Measurements from ENCODE around the gene MYLK.

The MYLK gene

GRCh38 chr3:123854905-123855304 lies 29.2 kb downstream of the MYLK start:
- peaks cover 9% of the 10 kb centered on the region for H3K27me3 Mint-ChIP-seq
- H3K36me3 Mint-ChIP-seq, result peaks cover 1% of the 10 kb centered on the region
- H3K9me3 Mint-ChIP-seq, result peaks cover 7% of the 10 kb centered on the region
- H3K4me1 Mint-ChIP-seq, result no peaks in the 10 kb centered on the region
- H3K27ac Mint-ChIP-seq, result no peak overlapping the region
- H3K4me3 Mint-ChIP-seq, result no peak overlapping the region

DNA sequence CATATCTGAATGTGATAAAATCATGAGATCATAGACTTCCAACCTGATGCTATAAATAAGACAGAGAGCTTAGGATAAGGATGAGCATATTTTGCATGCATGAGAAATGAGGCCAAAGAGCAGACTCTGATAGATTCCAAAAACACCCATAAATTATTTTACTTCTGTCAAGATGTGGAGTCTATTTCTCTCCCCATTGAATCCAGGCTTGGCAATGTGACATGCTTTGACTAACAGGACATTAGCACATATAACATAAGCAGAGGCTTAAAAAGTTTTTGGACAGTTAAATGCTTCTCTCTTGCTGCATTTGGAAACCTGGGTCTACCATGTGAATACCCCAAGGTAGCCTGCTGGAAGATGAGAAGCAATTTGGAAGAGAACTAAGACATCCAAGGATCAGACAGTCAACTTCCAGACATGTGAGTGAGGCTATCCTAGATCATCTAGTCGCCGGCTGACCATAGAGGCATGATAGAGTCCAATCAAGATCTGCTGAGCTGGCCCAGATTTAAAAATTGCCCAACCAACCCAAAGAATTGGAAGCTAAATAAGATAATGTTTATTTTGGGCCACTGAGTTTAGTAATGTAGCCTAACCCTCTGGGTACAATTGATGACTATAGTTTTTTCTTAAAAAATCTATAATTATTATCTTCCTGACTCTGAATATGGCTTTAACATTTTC lies 30.3 kb downstream of the MYLK start:
- H3K27ac Mint-ChIP-seq, result no peak overlapping the region
- peaks cover 9% of the 10 kb centered on the region for H3K27me3 Mint-ChIP-seq
- peaks cover 1% of the 10 kb centered on the region for H3K36me3 Mint-ChIP-seq
- no peak overlapping the region for H3K4me3 Mint-ChIP-seq
- H3K4me1 Mint-ChIP-seq, result no peaks in the 10 kb centered on the region
- peaks cover 7% of the 10 kb centered on the region for H3K9me3 Mint-ChIP-seq

DNA sequence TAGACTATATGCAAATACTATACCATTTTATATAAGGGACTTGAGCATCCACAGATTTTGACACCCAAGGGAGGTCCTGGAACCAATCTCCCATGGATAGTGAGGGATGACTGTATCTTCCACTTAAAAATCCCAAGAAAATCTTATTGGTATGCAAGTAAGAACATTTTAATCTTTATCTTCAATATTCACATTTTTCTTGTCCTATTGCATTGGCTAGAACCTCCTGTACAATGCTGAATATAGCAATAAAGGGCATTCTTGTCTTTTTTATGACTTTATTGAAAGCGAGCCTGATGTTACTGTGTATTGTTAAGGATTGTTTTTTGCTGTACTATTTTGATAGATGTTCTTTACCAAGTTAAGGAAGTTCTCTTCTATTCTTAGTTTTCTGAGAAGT lies 36.9 kb downstream of the MYLK start:
- H3K4me3 Mint-ChIP-seq, result no peak overlapping the region
- no peaks in the 10 kb centered on the region for H3K36me3 Mint-ChIP-seq
- peaks cover 6% of the 10 kb centered on the region for H3K9me3 Mint-ChIP-seq
- no peak overlapping the region for H3K27ac Mint-ChIP-seq
- no peaks in the 10 kb centered on the region for H3K27me3 Mint-ChIP-seq
- H3K4me1 Mint-ChIP-seq, result no peaks in the 10 kb centered on the region

- H3K4me3 Mint-ChIP-seq, result no peak overlapping the region
- H3K9me3 Mint-ChIP-seq, result peaks cover 19% of the 10 kb centered on the region
- no peaks in the 10 kb centered on the region for H3K4me1 Mint-ChIP-seq
- H3K27ac Mint-ChIP-seq, result no peak overlapping the region
- no peaks in the 10 kb centered on the region for H3K27me3 Mint-ChIP-seq
- no peaks in the 10 kb centered on the region for H3K36me3 Mint-ChIP-seq
Measured at GRCh38 chr3:123843668-123844067, 40.5 kb downstream of the MYLK start.

- no peak overlapping the region for H3K27ac Mint-ChIP-seq
Measured at GRCh38 chr3:123842711-123843110, 41.4 kb downstream of the MYLK start.

GRCh38 chr3:123841476-123842238 lies 42.5 kb downstream of the MYLK start:
- no peaks in the 10 kb centered on the region for H3K27me3 Mint-ChIP-seq
- H3K9me3 Mint-ChIP-seq, result peaks cover 19% of the 10 kb centered on the region
- H3K4me3 Mint-ChIP-seq, result no peak overlapping the region
- no peak overlapping the region for H3K27ac Mint-ChIP-seq
- no peaks in the 10 kb centered on the region for H3K4me1 Mint-ChIP-seq
- H3K36me3 Mint-ChIP-seq, result no peaks in the 10 kb centered on the region

More at GRCh38 chr3:123842711-123843110, 41.4 kb downstream of the MYLK start:
- no peaks in the 10 kb centered on the region for H3K27me3 Mint-ChIP-seq
- H3K4me1 Mint-ChIP-seq, result no peaks in the 10 kb centered on the region
- H3K36me3 Mint-ChIP-seq, result no peaks in the 10 kb centered on the region
- peaks cover 19% of the 10 kb centered on the region for H3K9me3 Mint-ChIP-seq
- H3K4me3 Mint-ChIP-seq, result no peak overlapping the region

DNA sequence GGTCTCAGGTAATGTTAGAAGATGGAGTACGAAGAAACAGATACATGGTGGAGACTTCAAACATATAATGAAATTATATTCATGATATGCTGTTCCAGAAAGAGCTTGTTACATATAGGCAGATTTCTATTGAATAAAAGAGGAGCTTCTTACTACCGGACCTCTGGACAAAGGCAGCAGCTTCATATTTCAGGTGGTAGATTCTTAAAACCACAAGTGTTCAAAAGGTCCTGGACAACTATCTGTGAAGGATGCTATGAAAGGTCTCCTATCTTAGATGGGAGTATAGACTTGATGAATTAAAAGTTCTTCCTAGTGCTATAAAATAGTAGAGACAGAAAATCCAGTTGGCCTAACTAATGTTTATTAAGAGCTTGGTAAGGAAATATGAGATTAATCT lies 43.2 kb downstream of the MYLK start:
- Mint-ChIP-seq H3K27ac (no peak overlapping the region), H3K9me3 (peaks cover 23% of the 10 kb centered on the region), H3K4me3 (no peak overlapping the region), H3K4me1 (no peaks in the 10 kb centered on the region), H3K36me3 (no peaks in the 10 kb centered on the region), H3K27me3 (no peaks in the 10 kb centered on the region)

DNA sequence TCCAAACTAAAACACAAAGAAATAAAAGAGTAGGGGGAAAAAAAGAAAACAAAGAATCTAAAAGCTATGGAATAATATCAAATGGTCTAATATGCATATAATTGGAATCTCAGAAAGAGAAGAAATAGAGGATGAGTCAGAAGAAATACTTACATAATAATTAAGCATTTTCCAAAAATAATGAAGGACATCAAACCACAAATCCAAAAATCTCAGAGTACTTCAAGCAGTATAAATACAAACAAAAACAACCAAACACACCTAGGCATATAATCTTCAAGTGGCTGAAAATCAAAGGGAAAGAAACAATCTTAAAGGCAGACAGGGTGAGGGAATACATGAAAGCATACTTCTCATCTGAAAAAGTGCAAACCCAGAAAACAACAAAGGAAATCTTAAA lies 46.3 kb downstream of the MYLK start:
- H3K27ac Mint-ChIP-seq, result no peak overlapping the region
- H3K4me3 Mint-ChIP-seq, result no peak overlapping the region
- H3K27me3 Mint-ChIP-seq, result peaks cover 6% of the 10 kb centered on the region
- H3K36me3 Mint-ChIP-seq, result no peaks in the 10 kb centered on the region
- no peaks in the 10 kb centered on the region for H3K4me1 Mint-ChIP-seq
- peaks cover 23% of the 10 kb centered on the region for H3K9me3 Mint-ChIP-seq

GRCh38 chr3:123834631-123835030 lies 49.5 kb downstream of the MYLK start:
- H3K27ac Mint-ChIP-seq, result no peak overlapping the region
- peaks cover 9% of the 10 kb centered on the region for H3K27me3 Mint-ChIP-seq
- no peaks in the 10 kb centered on the region for H3K4me1 Mint-ChIP-seq
- peaks cover 11% of the 10 kb centered on the region for H3K9me3 Mint-ChIP-seq
- no peaks in the 10 kb centered on the region for H3K36me3 Mint-ChIP-seq
- H3K4me3 Mint-ChIP-seq, result no peak overlapping the region

DNA sequence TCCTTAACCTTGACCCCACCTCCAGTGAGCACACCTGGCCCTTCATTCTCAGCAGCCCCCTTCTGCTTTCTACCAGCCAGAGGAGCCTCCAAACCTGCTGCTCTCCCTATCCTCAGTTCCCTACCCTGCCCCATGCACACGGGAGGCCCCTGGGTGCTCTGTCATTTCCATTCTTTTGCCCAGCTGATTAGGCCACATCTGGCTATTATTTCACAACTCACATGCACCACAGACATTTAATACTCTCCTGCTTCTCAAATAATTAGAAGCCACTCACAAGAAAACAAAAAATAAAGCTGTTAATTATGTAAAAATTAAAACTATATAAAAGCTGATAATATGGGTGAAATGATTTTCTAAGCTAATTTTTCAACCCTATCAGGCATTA lies 50.7 kb downstream of the MYLK start:
- peaks cover 3% of the 10 kb centered on the region for H3K36me3 Mint-ChIP-seq
- no peaks in the 10 kb centered on the region for H3K4me1 Mint-ChIP-seq
- H3K27me3 Mint-ChIP-seq, result peaks cover 9% of the 10 kb centered on the region
- no peak overlapping the region for H3K27ac Mint-ChIP-seq
- H3K4me3 Mint-ChIP-seq, result no peak overlapping the region
- peaks cover 12% of the 10 kb centered on the region for H3K9me3 Mint-ChIP-seq

- peaks cover 4% of the 10 kb centered on the region for H3K36me3 Mint-ChIP-seq
- H3K27ac Mint-ChIP-seq, result no peak overlapping the region
- H3K27me3 Mint-ChIP-seq, result peaks cover 9% of the 10 kb centered on the region
- peaks cover 18% of the 10 kb centered on the region for H3K9me3 Mint-ChIP-seq
- H3K4me3 Mint-ChIP-seq, result no peak overlapping the region
- no peaks in the 10 kb centered on the region for H3K4me1 Mint-ChIP-seq
Measured at GRCh38 chr3:123832692-123833397, 51.3 kb downstream of the MYLK start.

GRCh38 chr3:123831420-123831819 lies 52.7 kb downstream of the MYLK start:
- H3K4me1 Mint-ChIP-seq, result no peaks in the 10 kb centered on the region
- H3K4me3 Mint-ChIP-seq, result no peak overlapping the region
- H3K27me3 Mint-ChIP-seq, result peaks cover 9% of the 10 kb centered on the region

DNA sequence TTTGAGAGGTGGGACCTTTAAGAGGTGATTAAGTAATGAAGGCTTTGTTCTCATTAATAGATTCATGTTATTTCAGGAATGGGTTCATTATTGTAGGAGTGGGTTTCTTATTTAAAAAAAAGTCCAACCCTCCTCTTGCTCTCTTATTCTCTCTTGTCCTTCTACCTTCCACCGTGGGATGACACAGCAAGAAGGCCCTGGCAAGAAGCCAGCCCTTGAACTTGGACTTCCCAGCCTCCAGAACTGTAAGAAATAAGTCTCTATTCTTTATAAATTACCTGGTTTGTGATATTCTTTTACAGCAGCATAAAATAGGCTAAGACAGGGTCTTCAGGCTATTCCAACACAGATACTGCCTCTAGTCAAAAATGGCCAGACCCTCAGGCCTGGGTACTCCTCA lies 62.2 kb downstream of the MYLK start:
- H3K4me3 Mint-ChIP-seq, result no peak overlapping the region
- H3K27ac Mint-ChIP-seq, result no peak overlapping the region
- peaks cover 4% of the 10 kb centered on the region for H3K9me3 Mint-ChIP-seq
- no peaks in the 10 kb centered on the region for H3K27me3 Mint-ChIP-seq
- H3K4me1 Mint-ChIP-seq, result no peaks in the 10 kb centered on the region
- H3K36me3 Mint-ChIP-seq, result peaks cover 3% of the 10 kb centered on the region

More at GRCh38 chr3:123831420-123831819, 52.7 kb downstream of the MYLK start:
- Mint-ChIP-seq H3K36me3 (peaks cover 8% of the 10 kb centered on the region), H3K27ac (no peak overlapping the region), H3K9me3 (peaks cover 26% of the 10 kb centered on the region)

DNA sequence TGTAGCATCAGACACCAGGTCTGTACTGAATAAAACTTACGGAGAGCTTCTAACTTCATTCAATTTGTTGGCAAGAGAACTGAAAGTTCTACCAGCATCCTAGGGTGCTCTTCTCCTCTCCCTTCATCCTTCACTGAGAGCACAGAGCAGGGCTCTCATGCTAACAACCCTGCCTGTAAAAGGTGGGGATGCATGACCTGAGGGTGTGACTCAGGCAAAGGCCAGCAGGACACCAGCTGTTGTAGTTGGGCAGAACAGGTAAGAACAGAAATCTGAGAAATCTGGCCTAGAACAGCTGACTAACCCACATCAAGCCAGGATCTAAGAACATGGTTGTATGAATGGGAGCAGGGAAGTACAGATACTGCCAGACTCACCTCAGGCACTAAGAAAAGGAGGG lies 64.2 kb downstream of the MYLK start:
- Mint-ChIP-seq H3K9me3 (no peaks in the 10 kb centered on the region), H3K4me1 (no peaks in the 10 kb centered on the region), H3K27me3 (no peaks in the 10 kb centered on the region), H3K36me3 (no peaks in the 10 kb centered on the region), H3K4me3 (no peak overlapping the region), H3K27ac (no peak overlapping the region)

- no peaks in the 10 kb centered on the region for H3K27me3 Mint-ChIP-seq
- H3K27ac Mint-ChIP-seq, result no peak overlapping the region
- H3K4me3 Mint-ChIP-seq, result no peak overlapping the region
- H3K36me3 Mint-ChIP-seq, result no peaks in the 10 kb centered on the region
- H3K9me3 Mint-ChIP-seq, result no peaks in the 10 kb centered on the region
- H3K4me1 Mint-ChIP-seq, result no peaks in the 10 kb centered on the region
Measured at GRCh38 chr3:123818921-123819429, 65.2 kb downstream of the MYLK start.

Measured in activated naive CD4-positive, alpha-beta T cell treated with anti-CD3 and anti-CD28 coated beads, Interleukin-2, amount 50 U/mL, for 24 hours (primary cell).